HepG2 (cell line): ENCODE results near the gene CFAP99. TPM values are rescaled to one million over a fixed set of nuclear protein-coding genes. Genes with fewer than 3 reads are reported as not detected.

ENCODE experiments used
- GZF1 ChIP-seq: sonication (generic); formaldehyde crosslinking; IDR thresholded peaks from 2 replicates; pipeline ENCODE4 v1.5.1; 2020; ENCODE audit warnings: mild to moderate bottlenecking, missing genetic modification reagents
- HBP1 ChIP-seq: IDR thresholded peaks from 2 replicates; pipeline ENCODE4 v1.6.1; 2016; ENCODE audit warnings: low read depth, control low read depth
- HOXA5 ChIP-seq: sonication (generic); formaldehyde crosslinking; IDR thresholded peaks from 2 replicates; pipeline ENCODE4 v1.4.0; 2020; ENCODE audit warnings: missing genetic modification reagents
- JUNB ChIP-seq: sonication (generic); formaldehyde crosslinking; IDR thresholded peaks from 2 replicates; pipeline ENCODE4 v1.8.0; 2022; ENCODE audit warnings: missing genetic modification reagents, mild to moderate bottlenecking, borderline replicate concordance
- KDM1A ChIP-seq: IDR thresholded peaks from 2 replicates; pipeline ENCODE4 v1.6.1; 2016; ENCODE audit warnings: missing compliant biosample characterization
- KDM5B ChIP-seq: sonication (generic); formaldehyde crosslinking; IDR thresholded peaks from 2 replicates; pipeline ENCODE4 v1.4.0; 2020; ENCODE audit warnings: missing genetic modification reagents, mild to moderate bottlenecking, borderline replicate concordance
- MEF2D ChIP-seq: sonication (generic); formaldehyde crosslinking; IDR thresholded peaks from 2 replicates; pipeline ENCODE4 v1.5.1; 2020; ENCODE audit warnings: mild to moderate bottlenecking, missing genetic modification reagents
- NCOA2 ChIP-seq: sonication (generic); formaldehyde crosslinking; IDR thresholded peaks from 2 replicates; pipeline ENCODE4 v1.8.0; 2022; ENCODE audit warnings: inconsistent platforms
- NR2F6 ChIP-seq, 2 experiments: IDR thresholded peaks; 2 replicates each; pipeline ENCODE4 v1.6.1; 2016; ENCODE audit warnings: antibody characterized with exemption in 1 of 2, mild to moderate bottlenecking in 1 of 2
- SMAD1 ChIP-seq: sonication (generic); formaldehyde crosslinking; IDR thresholded peaks from 2 replicates; pipeline ENCODE4 v1.4.0; 2020; ENCODE audit warnings: missing genetic modification reagents, low read depth, mild to moderate bottlenecking, borderline replicate concordance
- TCF12 ChIP-seq, 2 experiments: fragments of 450-650 bp in 1 of 2; sonication (generic) in 1 of 2; formaldehyde crosslinking in 1 of 2; IDR thresholded peaks; 2 replicates each; pipeline versions ENCODE4 v1.6.1 to v1.8.0; 2017 to 2022; ENCODE audit warnings: antibody characterized with exemption in 1 of 2, mild to moderate bottlenecking in 1 of 2, missing genetic modification reagents in 1 of 2, moderate library complexity in 1 of 2
- TRIM22 ChIP-seq: fragments of 450-650 bp; IDR thresholded peaks from 2 replicates; pipeline ENCODE4 v1.6.1; 2017
- ZFP91 ChIP-seq: sonication (generic); formaldehyde crosslinking; IDR thresholded peaks from 2 replicates; pipeline ENCODE4 v1.9.0; 2022; ENCODE audit warnings: missing genetic modification reagents, mild to moderate bottlenecking, borderline replicate concordance
- ZNF362 ChIP-seq: sonication (generic); formaldehyde crosslinking; IDR thresholded peaks from 2 replicates; pipeline ENCODE4 v1.4.0; 2020; ENCODE audit warnings: missing genetic modification reagents, mild to moderate bottlenecking, borderline replicate concordance
- ZNF430 ChIP-seq: sonication (generic); formaldehyde crosslinking; IDR thresholded peaks from 2 replicates; pipeline ENCODE4 v1.9.0; 2021; ENCODE audit warnings: mild to moderate bottlenecking, missing genetic modification reagents
- ZNF468 ChIP-seq: sonication (generic); formaldehyde crosslinking; IDR thresholded peaks from 2 replicates; pipeline ENCODE4 v1.8.0; 2022; ENCODE audit warnings: mild to moderate bottlenecking, moderate library complexity, missing genetic modification reagents
- ZNF572 ChIP-seq: sonication (generic); formaldehyde crosslinking; IDR thresholded peaks from 2 replicates; pipeline ENCODE4 v1.5.1; 2020; ENCODE audit warnings: mild to moderate bottlenecking, missing genetic modification reagents
- ZNF703 ChIP-seq: sonication (generic); formaldehyde crosslinking; IDR thresholded peaks from 2 replicates; pipeline ENCODE4 v1.5.1; 2020; ENCODE audit warnings: missing genetic modification reagents, mild to moderate bottlenecking, moderate library complexity, borderline replicate concordance
- polyA plus RNA-seq, 8 experiments: library from polyadenylated mRNA; depleted of rRNA in 3 of 8; stranded (reverse) in 7 of 8; unstranded in 1 of 8; fragments of >200 nt; fragmentation: Illumina TruSeq in 4 of 8; extraction: Trizol in 4 of 8; gene quantifications; 2 replicates each; pipeline versions ENCODE4 v1.2.1 to v1.2.3, GENCODE V29; 2011 to 2016; ENCODE audit warnings: low read depth in 4 of 8, missing spikeins in 1 of 8, mixed read lengths in 1 of 8; ENCODE audit not compliant: insufficient read depth in 1 of 8
- total RNA-seq, 5 experiments: library from RNA; depleted of rRNA; stranded (reverse); fragments of >200 nt; fragmentation: Illumina TruSeq; extraction: Trizol; gene quantifications; 2 replicates each; pipeline ENCODE4 v1.2.3, GENCODE V29; 2016; ENCODE audit warnings: low read depth in 1 of 5
- TF ChIP-seq, protein P1 (sequence below): sonication (generic); formaldehyde crosslinking; IDR thresholded peaks from 2 replicates; pipeline ENCODE4 v1.4.0; 2020; ENCODE audit warnings: missing genetic modification reagents

CFAP99 gene
- total and polyA plus RNA-seq, 2 of the 13 experiments (the other 11 are each of a cell fraction or from before 2014, with no cell fraction given): not detected

DNA sequence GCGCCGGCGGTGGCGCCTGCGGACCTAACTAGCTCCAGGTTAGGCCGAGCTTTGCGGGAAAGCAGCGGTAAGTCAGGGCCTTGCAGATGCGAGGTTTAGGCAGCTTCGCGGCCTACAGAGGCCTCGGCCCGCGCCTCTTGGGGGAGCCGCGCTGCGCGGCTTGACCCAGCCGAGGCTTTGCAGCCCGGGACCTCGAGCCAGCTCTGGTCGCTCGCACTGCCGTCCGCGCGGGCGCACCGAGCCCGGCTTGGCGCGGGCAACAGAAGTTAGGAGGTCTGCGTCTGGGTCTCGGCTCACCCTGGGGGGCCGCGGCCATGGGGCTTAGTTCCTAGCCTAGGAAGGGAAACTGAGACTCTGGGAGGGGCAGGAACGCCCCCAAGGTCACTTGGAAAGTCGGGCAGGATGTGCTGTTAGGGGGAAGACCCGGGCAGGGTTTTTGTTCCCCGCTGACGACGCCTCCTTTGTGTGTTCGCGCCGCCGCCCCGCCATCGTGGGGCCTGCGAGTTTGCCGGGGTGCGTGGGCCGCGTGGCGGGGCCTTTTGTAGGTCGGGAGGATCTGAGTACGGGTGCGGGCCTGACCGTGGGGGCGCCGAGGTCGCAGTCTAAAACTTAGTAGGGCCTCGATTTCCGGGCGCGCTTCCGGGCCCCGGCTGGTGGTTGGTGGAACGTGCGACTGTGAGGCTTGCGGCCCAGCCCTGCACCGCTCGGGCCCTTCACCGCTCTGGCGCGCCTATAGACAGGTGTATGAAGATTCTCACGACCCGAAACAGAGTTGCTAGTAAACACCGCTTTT, 50.6 kb downstream of the CFAP99 start (continued):
- TF ChIP-seq, protein P1, sequence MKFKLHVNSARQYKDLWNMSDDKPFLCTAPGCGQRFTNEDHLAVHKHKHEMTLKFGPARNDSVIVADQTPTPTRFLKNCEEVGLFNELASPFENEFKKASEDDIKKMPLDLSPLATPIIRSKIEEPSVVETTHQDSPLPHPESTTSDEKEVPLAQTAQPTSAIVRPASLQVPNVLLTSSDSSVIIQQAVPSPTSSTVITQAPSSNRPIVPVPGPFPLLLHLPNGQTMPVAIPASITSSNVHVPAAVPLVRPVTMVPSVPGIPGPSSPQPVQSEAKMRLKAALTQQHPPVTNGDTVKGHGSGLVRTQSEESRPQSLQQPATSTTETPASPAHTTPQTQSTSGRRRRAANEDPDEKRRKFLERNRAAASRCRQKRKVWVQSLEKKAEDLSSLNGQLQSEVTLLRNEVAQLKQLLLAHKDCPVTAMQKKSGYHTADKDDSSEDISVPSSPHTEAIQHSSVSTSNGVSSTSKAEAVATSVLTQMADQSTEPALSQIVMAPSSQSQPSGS (CRISPR knock-in tag): no peak
- TF ChIP-seq NCOA2 (CRISPR knock-in tag) (no peak), HBP1 (0 out of 2 replicates have a peak, but pooled peaks have one; percentile 7), KDM5B (peak; percentile 60; the same call in 1 of the 2 replicates), KDM1A (CRISPR knock-in tag) (no peak), ZNF430 (CRISPR knock-in tag) (no peak), ZFP91 (CRISPR knock-in tag) (peak; percentile 32), NR2F6 (IDR thresholded peaks at IDR 0.05) (no peak), NR2F6 (CRISPR knock-in tag; IDR thresholded peaks at IDR 0.05) (0 out of 2 replicates have a peak, but pooled peaks have one; percentile 11), ZNF468 (CRISPR knock-in tag) (peak; percentile 60; the same call in 1 of the 2 replicates), ZNF703 (CRISPR knock-in tag) (no peak), JUNB (CRISPR knock-in tag) (no peak), TCF12 (IDR thresholded peaks at IDR 0.05) (no peak), TCF12 (CRISPR knock-in tag; IDR thresholded peaks at IDR 0.05) (no peak), TRIM22 (no peak), SMAD1 (CRISPR knock-in tag) (no peak; the same call in 1 of the 2 replicates), ZNF572 (CRISPR knock-in tag) (peak; percentile 34; the same call in 1 of the 2 replicates), MEF2D (no peak), ZNF362 (CRISPR knock-in tag) (no peak), HOXA5 (no peak), GZF1 (no peak)
